Endothelial cell (in vitro differentiated cells): ENCODE results near the gene NECTIN3. TPM values are rescaled to one million over a fixed set of nuclear protein-coding genes. Genes with fewer than 3 reads are reported as not detected.

Source experiments
- DNase-seq: peaks from one replicate; pipeline ENCODE4 v3.0.0; 2021; ENCODE audit warnings: low spot score
- H3K27ac Mint-ChIP-seq: one replicate; pipeline ENCODE4 v1.8.0; 2021; ENCODE audit warnings: mixed read lengths, inconsistent platforms; ENCODE audit not compliant: unreplicated experiment
- H3K27me3 Mint-ChIP-seq: one replicate; pipeline ENCODE4 v1.8.0; 2021; ENCODE audit warnings: mild to moderate bottlenecking, moderate library complexity, mixed read lengths, inconsistent platforms; ENCODE audit not compliant: unreplicated experiment
- H3K36me3 Mint-ChIP-seq: one replicate; pipeline ENCODE4 v1.8.0; 2021; ENCODE audit warnings: mild to moderate bottlenecking, low read depth, mixed read lengths, inconsistent platforms; ENCODE audit not compliant: unreplicated experiment
- H3K4me1 Mint-ChIP-seq: one replicate; pipeline ENCODE4 v1.8.0; 2021; ENCODE audit warnings: mild to moderate bottlenecking, mixed read lengths, inconsistent platforms; ENCODE audit not compliant: unreplicated experiment
- H3K4me3 Mint-ChIP-seq: one replicate; pipeline ENCODE4 v1.8.0; 2021; ENCODE audit warnings: mild to moderate bottlenecking, mixed read lengths, inconsistent platforms; ENCODE audit not compliant: unreplicated experiment
- H3K9me3 Mint-ChIP-seq: one replicate; pipeline ENCODE4 v1.8.0; 2021; ENCODE audit warnings: mixed read lengths, inconsistent platforms; ENCODE audit not compliant: unreplicated experiment
- long read RNA-seq: library from polyadenylated mRNA; unstranded; transcript quantifications from one replicate; pipeline ENCODE4 v2.0.0, GENCODE V29; 2020; ENCODE audit not compliant: unreplicated experiment
- total RNA-seq: library from RNA; stranded (reverse); fragmentation: NEBNext Ultra II Directional; extraction: Animal tissue kit (Norgen Biotek cat#: 25700); gene quantifications from one replicate; pipeline ENCODE4 v1.2.1, GENCODE V29; 2021; ENCODE audit not compliant: unreplicated experiment
- TF ChIP-seq, protein P1 (sequence below): fragments of 200-600 bp; sonication (generic); IDR thresholded peaks from one replicate; pipeline ENCODE4 v1.5.0; 2021; ENCODE audit warnings: antibody characterized with exemption; ENCODE audit not compliant: unreplicated experiment

The NECTIN3 gene, protein sequence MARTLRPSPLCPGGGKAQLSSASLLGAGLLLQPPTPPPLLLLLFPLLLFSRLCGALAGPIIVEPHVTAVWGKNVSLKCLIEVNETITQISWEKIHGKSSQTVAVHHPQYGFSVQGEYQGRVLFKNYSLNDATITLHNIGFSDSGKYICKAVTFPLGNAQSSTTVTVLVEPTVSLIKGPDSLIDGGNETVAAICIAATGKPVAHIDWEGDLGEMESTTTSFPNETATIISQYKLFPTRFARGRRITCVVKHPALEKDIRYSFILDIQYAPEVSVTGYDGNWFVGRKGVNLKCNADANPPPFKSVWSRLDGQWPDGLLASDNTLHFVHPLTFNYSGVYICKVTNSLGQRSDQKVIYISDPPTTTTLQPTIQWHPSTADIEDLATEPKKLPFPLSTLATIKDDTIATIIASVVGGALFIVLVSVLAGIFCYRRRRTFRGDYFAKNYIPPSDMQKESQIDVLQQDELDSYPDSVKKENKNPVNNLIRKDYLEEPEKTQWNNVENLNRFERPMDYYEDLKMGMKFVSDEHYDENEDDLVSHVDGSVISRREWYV
- total RNA-seq = 28.5 TPM
- long read RNA-seq, partial matches to known transcripts = 1 of 4 reads
- long read RNA-seq, other reads (novel, unspliced or antisense) = 3 of 4 reads

DNA sequence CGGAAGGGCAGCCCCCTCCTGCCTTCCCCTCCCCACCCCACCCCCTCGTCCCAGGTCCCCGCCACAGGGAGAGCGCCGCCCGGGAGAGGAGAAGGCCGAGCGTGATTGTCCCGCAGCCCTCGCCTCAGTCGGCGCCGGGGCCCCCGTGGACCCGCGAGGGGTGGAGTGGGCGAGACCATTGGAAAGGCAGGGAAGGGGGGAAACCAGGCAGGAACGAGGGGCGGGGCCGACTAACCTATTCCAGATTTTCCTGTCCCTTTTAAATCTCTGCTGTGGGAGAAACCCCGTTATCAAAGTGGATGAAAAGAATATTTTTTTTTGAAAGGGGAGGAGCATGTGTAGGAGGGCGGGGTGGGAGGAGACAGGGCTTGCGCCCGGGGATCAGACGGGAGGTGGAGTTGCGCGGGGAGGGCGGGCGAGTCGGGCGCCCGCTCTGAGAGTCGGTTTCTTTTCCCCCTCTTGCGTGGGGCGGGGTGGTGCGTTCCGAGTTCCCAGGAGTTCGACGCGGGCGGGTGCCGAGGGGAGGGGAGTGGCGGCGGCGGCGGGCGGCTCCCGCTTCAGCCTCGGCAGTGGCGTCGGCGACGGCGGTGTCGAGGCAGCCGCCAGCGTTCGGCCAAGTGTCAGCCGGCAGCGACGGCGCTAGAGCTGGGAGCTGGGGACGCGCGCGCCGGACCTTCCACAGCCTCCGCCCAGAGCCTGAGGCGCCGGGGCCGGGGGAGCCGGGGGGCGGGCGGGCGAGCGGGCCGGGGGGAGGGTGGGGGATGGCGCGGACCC is at the start of gene NECTIN3:
NECTIN3 (plus strand) TSS at position 560 of the 774 bp plus-strand sequence; CDS start at position 762, 202 bp downstream.
- Mint-ChIP-seq H3K4me3 (peak within 1 kb of the TSS; percentile 97), H3K9me3 (no peaks in the 10 kb centered on the region), H3K27me3 (peaks cover 8% of the 10 kb centered on the region), H3K27ac (peak within 1 kb of the TSS; percentile 87), H3K36me3 (peaks cover 3% of the 10 kb centered on the region), H3K4me1 (peaks cover 22% of the 10 kb centered on the region)
- TF ChIP-seq, protein P1, sequence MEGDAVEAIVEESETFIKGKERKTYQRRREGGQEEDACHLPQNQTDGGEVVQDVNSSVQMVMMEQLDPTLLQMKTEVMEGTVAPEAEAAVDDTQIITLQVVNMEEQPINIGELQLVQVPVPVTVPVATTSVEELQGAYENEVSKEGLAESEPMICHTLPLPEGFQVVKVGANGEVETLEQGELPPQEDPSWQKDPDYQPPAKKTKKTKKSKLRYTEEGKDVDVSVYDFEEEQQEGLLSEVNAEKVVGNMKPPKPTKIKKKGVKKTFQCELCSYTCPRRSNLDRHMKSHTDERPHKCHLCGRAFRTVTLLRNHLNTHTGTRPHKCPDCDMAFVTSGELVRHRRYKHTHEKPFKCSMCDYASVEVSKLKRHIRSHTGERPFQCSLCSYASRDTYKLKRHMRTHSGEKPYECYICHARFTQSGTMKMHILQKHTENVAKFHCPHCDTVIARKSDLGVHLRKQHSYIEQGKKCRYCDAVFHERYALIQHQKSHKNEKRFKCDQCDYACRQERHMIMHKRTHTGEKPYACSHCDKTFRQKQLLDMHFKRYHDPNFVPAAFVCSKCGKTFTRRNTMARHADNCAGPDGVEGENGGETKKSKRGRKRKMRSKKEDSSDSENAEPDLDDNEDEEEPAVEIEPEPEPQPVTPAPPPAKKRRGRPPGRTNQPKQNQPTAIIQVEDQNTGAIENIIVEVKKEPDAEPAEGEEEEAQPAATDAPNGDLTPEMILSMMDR = no peak
- DNase-seq = peak; percentile 86

DNA sequence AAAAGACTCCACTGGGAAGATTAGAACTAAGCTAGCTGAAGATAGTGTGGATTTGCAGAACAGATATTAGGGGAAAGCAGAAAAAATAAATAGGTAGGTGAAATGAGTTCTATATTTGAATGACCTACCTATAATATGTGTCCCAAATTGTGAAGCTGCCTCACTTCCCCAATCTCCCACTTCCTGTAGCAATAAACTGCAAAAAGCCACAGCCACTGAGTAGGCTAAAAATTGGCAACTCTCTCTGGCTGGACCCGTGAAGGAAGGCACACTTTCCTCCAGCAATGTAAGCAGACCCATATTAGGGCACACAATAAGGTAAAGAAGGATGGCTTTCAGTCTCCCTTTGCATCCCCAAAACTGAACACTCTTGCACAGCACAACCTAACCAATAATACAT is 43.7 kb upstream of the NECTIN3 start:
- no peaks in the 10 kb centered on the region for H3K36me3 Mint-ChIP-seq

DNA sequence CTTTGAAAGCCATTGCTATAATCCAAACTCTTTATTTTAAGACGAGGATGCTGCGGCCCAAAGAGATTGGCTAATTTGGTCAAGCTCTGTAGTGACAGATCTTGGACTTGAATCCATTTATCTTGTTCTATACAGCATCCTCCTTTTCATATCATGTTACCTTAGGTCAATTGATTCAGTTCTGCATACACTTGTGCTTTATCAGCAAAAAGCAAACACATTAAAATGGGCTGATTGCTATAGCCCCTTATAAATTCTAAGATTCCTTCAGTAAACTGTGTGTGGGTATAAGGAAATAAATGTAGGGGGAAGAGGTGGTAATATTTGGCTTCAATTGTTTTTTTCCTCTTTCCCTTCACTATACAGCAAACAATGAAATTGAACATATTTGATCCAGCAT is 40.1 kb upstream of the NECTIN3 start:
- Mint-ChIP-seq H3K27me3 (no peaks in the 10 kb centered on the region), H3K36me3 (no peaks in the 10 kb centered on the region), H3K27ac (no peak overlapping the region)

More for the DNA sequence above, 43.7 kb upstream of the NECTIN3 start:
- Mint-ChIP-seq H3K4me3 (no peak overlapping the region), H3K9me3 (no peaks in the 10 kb centered on the region), H3K27ac (no peak overlapping the region), H3K27me3 (no peaks in the 10 kb centered on the region), H3K4me1 (no peaks in the 10 kb centered on the region)
- no peak for DNase-seq
- TF ChIP-seq, protein P1 = no peak

DNA sequence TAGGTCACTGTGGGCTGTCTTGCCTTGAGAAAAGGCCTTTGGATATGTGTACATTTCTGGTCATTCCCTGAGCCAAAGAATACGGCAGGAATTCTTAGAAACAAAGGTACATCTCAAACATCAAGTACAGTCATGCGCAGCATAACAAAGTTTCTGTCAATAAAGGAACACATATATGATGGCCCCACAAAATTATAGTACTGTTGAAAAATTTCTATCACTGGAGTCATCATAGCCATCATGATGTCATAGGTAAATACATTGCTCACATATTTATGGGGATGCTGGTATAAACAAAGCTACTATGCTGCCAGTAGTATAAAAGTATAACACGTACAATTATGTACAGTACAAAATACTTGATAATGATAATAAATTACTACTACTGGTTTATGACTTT is 38.9 kb upstream of the NECTIN3 start:
- Mint-ChIP-seq H3K27me3 (no peaks in the 10 kb centered on the region), H3K9me3 (no peaks in the 10 kb centered on the region), H3K36me3 (no peaks in the 10 kb centered on the region), H3K4me3 (no peak overlapping the region), H3K4me1 (no peaks in the 10 kb centered on the region), H3K27ac (no peak overlapping the region)
- TF ChIP-seq, protein P1 = no peak
- no peak for DNase-seq

More for the DNA sequence above, 40.1 kb upstream of the NECTIN3 start:
- no peak for DNase-seq
- TF ChIP-seq, protein P1 = no peak
- Mint-ChIP-seq H3K4me1 (no peaks in the 10 kb centered on the region), H3K9me3 (no peaks in the 10 kb centered on the region), H3K4me3 (no peak overlapping the region)
